ENCODE data around the gene TMEM204.

Gene TMEM204

GRCh38 chr16:1539720-1540555, 6.5 kb downstream of the TMEM204 start:
- no peak for DNase-seq

- DNase-seq = no peak
These were observed 7.0 kb downstream of the TMEM204 start for GRCh38 chr16:1540556-1540855.

- no peak for DNase-seq
These were observed 8.1 kb downstream of the TMEM204 start for GRCh38 chr16:1541293-1542165.

GRCh38 chr16:1542166-1542500, 8.7 kb downstream of the TMEM204 start:
- DNase-seq = no peak

- no peak for DNase-seq
These were observed 9.1 kb downstream of the TMEM204 start for GRCh38 chr16:1542533-1542932.

GRCh38 chr16:1543085-1543896, 9.8 kb downstream of the TMEM204 start:
- DNase-seq = peak; percentile 35

- DNase-seq = no peak
These were observed 11.9 kb downstream of the TMEM204 start for GRCh38 chr16:1545044-1546040.

- no peak for DNase-seq
These were observed 13.0 kb downstream of the TMEM204 start for GRCh38 chr16:1546430-1546829.

- no peak for DNase-seq
These were observed 14.8 kb downstream of the TMEM204 start for GRCh38 chr16:1548233-1548632.

- DNase-seq = no peak
These were observed 15.3 kb downstream of the TMEM204 start for GRCh38 chr16:1548727-1549126.

- DNase-seq = no peak
These were observed 16.6 kb downstream of the TMEM204 start for GRCh38 chr16:1550069-1550468.

GRCh38 chr16:1550696-1551095, 17.2 kb downstream of the TMEM204 start:
- DNase-seq = no peak

- DNase-seq = no peak
These were observed 17.7 kb downstream of the TMEM204 start for GRCh38 chr16:1551166-1551565.

GRCh38 chr16:1552129-1552528, 18.7 kb downstream of the TMEM204 start:
- DNase-seq = no peak

GRCh38 chr16:1553946-1554825, 20.7 kb downstream of the TMEM204 start:
- no peak for DNase-seq

GRCh38 chr16:1554826-1555445, 21.5 kb downstream of the TMEM204 start:
- DNase-seq = no peak

GRCh38 chr16:1556254-1556653, 22.8 kb downstream of the TMEM204 start:
- no peak for DNase-seq

- no peak for DNase-seq
These were observed 23.6 kb downstream of the TMEM204 start for GRCh38 chr16:1557074-1557473.

GRCh38 chr16:1557576-1557975, 24.1 kb downstream of the TMEM204 start:
- DNase-seq = no peak

- DNase-seq = peak; percentile 37
These were observed 26.0 kb downstream of the TMEM204 start for GRCh38 chr16:1559446-1559975.
